Right renal cortex interstitium (tissue), 3 donors: ENCODE data around the gene BLOC1S4. TPM values are rescaled to one million over a fixed set of nuclear protein-coding genes. Genes with fewer than 3 reads are reported as not detected.

ENCODE experiments used
- DNase-seq, 3 donors: peaks; one replicate each; pipeline ENCODE4 v3.0.0-alpha.2; 2013; ENCODE audit warnings: low read depth in 3 of 3, low spot score in 2 of 3
- polyA plus RNA-seq, 3 donors: library from polyadenylated mRNA; unstranded; fragments of 120-200 nt; gene quantifications; one replicate each; pipeline ENCODE4 v1.2.1, GENCODE V29; 2013; ENCODE audit not compliant: insufficient read length in 3 of 3

BLOC1S4 gene
- polyA plus RNA-seq, 3 donors, result 9.4 to 11.9 (median 11.8) TPM

GRCh38 chr4:6689506-6689960 is 26.4 kb upstream of the BLOC1S4 start:
- no peak for DNase-seq

- no peak for DNase-seq
Observed at GRCh38 chr4:6692379-6692778, 23.6 kb upstream of the BLOC1S4 start.

- DNase-seq, result peak in 1 of 3 donors; percentile 31
Observed at GRCh38 chr4:6692806-6693205, 23.2 kb upstream of the BLOC1S4 start.

GRCh38 chr4:6693231-6694176 is 22.5 kb upstream of the BLOC1S4 start, which contains the start of gene S100P:
Gene S100P, plus strand, starts transcription at chr4:6693878. Its CDS starts 55 bp downstream, at chr4:6693933.
- no peak for DNase-seq

- no peak for DNase-seq
Observed at GRCh38 chr4:6694177-6694901, 21.6 kb upstream of the BLOC1S4 start.

- DNase-seq, result no peak
Observed at GRCh38 chr4:6695660-6696610, 20.0 kb upstream of the BLOC1S4 start.

GRCh38 chr4:6696611-6697010 is 19.4 kb upstream of the BLOC1S4 start:
- DNase-seq, result no peak

GRCh38 chr4:6697131-6697530 is 18.8 kb upstream of the BLOC1S4 start:
- no peak for DNase-seq

GRCh38 chr4:6699388-6699787 is 16.6 kb upstream of the BLOC1S4 start:
- no peak for DNase-seq

- no peak for DNase-seq
Observed at GRCh38 chr4:6699903-6700302, 16.1 kb upstream of the BLOC1S4 start.

- no peak for DNase-seq
Observed at GRCh38 chr4:6701371-6701770, 14.6 kb upstream of the BLOC1S4 start.

- DNase-seq, result no peak
Observed at GRCh38 chr4:6702761-6703160, 13.2 kb upstream of the BLOC1S4 start.

- no peak for DNase-seq
Observed at GRCh38 chr4:6703786-6704185, 12.2 kb upstream of the BLOC1S4 start.

GRCh38 chr4:6705646-6706045 is 10.3 kb upstream of the BLOC1S4 start:
- DNase-seq, result no peak

- DNase-seq, result no peak
Observed at GRCh38 chr4:6706173-6706572, 9.8 kb upstream of the BLOC1S4 start.

- peak; percentile 89 to 95 (median 91) for DNase-seq
Observed at GRCh38 chr4:6709230-6710114, 6.5 kb upstream of the BLOC1S4 start, which contains the start of gene MRFAP1L1. Gene MRFAP1L1, minus strand, starts transcription at chr4:6709865. Its CDS starts 236 bp downstream, at chr4:6709629.

GRCh38 chr4:6710282-6710681 is 5.7 kb upstream of the BLOC1S4 start:
- DNase-seq, result no peak

- no peak for DNase-seq
Observed at GRCh38 chr4:6710996-6711395, 5.0 kb upstream of the BLOC1S4 start.

- no peak for DNase-seq
Observed at GRCh38 chr4:6714954-6715353, 1.0 kb upstream of the BLOC1S4 start.
